ENCODE data around the gene CFAP92.

Gene CFAP92

GRCh38 chr3:129005526-129006303, 11.8 kb upstream of the CFAP92 start:
- DNase-seq, result no peak

GRCh38 chr3:129004639-129005295, 10.9 kb upstream of the CFAP92 start:
- no peak for DNase-seq

DNA sequence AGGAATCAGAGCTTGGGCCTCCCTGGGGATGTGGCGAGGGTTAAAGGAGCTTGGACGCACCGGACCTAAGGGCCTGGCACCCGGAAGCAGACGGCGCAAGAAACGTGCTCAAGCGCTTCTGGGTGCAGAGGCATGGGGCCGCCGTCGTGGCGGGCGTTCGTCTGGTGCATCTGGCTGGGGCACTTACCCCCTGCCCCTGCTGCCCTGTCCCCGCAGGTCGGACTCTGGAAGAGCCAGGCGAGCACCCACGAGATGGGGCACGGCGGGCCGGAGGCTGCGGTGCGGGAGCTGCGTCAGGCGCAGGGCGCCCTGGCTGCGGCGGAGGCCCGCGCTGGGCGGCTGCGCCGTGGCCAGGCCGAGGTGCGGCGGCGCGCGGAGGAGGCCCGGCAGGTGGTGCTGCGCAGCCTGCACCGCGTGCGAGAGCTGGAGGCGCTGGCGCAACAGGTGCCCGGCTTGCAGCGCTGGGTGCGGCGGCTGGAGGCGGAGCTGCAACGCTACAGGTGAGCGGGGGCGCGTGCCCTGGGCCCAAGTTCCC, 9.8 kb upstream of the CFAP92 start:
- peak; percentile 50 to 57 for DNase-seq

DNA sequence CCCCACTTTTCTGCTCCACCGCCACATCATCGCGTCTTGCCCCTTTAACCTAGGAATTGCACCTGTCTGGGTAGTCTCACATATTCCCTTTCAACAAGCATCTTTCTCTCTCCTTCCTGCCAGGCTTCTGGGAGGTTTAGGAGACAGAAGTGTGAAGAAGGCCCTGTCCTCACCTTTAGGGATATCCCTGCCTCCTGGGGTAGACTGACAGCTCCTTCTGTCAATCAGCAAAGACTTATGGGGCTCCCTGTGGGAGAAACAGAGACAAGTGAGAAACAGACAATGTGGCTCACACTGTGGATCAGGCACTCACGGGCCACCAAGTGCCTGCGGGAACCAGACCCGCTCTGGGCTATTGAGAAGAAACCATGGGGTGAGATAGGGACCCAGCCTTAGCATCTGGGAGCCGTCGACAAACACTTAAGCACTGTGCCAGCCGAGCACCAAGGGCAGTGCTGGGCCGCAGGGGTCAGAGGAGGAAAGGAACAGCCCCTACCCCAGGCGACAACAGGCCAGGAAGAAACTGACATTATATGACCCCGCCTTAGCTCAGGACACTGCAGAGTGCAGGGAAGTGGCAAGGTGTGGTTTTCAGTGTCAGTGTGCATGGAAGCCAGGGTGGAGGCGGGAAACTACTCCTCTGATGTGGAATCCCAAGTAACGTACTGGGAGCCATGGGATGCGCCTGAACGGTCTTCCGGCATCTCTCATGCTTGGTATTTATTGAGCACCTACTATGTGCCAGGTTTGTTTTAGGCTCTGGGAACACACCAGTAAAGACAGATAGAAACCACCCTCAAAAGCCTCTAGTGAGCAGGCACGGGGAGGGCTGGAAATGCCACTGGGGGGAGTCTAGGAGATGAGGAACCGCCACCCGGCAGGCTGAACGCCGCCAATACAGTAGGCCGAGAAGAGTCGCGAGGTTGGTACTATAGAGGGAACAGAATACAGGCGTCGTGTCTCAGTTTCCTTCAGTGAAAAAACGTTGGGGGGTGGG, 9.0 kb upstream of the CFAP92 start:
- no peak for DNase-seq

GRCh38 chr3:129001806-129002572, 8.1 kb upstream of the CFAP92 start:
- DNase-seq, result no peak

GRCh38 chr3:129001101-129001805, 7.4 kb upstream of the CFAP92 start, which contains the start of gene EFCC1:
Gene EFCC1 (plus strand): TSS chr3:129001304. CDS start chr3:129001629, 325 bp downstream.
- DNase-seq, result no peak

DNA sequence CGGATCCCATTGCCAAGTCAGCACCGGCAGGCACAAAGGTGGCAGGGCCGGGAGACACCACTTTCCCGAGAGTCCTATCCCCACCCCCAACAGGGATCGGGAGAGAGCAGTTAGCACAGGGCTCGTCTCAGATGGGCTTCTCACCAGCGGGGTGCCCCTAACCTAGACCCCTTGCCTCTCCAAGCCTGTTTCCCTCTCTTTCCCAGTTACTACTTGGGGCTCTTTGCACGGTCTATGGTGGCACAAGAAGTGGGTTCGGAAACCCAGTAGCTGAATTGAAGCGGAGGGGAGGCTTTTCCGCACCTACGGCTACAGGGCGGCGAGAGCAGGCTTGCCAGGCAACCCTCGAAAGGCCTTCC, 6.8 kb upstream of the CFAP92 start:
- DNase-seq, result no peak

DNA sequence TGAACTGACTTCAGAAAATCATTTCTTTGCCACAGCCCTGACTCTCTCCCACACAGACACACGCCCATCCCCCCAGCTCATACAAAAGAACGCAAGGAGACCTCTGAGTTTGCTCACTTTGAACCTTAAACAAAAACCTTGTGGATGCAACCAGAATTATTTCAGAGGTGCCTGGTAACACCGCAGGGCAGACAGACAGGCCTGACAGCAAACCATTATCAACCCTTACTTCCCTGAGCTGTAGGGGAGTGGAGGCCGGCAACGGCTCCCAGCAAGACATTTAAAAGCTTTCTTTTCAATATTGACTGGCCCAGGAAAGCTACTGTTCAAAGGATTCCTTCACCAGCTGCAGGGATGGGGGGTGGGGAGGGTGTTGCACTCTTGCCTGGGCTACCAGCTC, 5.2 kb upstream of the CFAP92 start:
- no peak for DNase-seq

GRCh38 chr3:128998561-128998960, 4.7 kb upstream of the CFAP92 start:
- no peak for DNase-seq

GRCh38 chr3:128997486-128998133, 3.7 kb upstream of the CFAP92 start:
- DNase-seq, result no peak

DNA sequence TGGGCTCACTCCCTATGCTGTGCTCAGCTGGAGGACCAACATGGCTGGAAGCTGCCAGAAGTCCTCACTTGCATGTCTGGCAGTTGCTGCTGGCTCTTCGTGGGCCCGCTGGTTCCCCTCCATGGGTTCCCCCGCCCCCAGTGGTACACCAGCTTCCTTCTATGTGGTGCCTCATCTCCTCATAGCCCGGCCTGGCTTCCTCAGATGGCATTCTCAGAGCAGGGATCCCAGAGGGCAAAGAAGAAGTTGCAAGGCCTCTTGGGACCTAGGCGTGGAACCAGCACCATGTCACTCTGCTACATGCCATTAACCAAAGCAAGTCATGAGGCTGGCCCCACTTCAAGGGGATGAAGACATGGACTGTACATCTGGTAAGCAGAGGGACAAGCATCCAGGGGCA, 2.9 kb upstream of the CFAP92 start:
- DNase-seq, result no peak

DNA sequence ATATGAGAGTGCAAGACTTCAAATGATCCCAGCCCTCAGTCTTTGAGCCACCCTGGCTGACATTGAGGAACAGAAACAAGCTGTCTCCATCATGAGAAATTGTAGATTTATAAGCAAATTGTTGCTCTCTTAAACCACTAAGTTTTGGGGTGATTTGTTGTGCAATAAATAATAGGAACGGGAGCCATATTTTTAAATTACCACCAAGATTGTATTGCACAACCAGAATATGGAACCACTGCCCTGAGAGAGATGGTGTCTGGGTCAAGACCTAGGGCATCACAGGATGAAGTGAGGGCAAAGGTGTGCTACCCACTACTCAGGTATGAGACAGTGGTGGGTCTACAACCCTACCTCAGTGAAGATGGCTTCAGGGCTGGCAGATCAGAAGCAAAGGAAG, 2.3 kb upstream of the CFAP92 start:
- DNase-seq, result no peak

- DNase-seq, result no peak
Measured at GRCh38 chr3:128995737-128996136, 1.9 kb upstream of the CFAP92 start.

GRCh38 chr3:128994581-128995546, 988 bp upstream of the CFAP92 start:
- no peak for DNase-seq

DNA sequence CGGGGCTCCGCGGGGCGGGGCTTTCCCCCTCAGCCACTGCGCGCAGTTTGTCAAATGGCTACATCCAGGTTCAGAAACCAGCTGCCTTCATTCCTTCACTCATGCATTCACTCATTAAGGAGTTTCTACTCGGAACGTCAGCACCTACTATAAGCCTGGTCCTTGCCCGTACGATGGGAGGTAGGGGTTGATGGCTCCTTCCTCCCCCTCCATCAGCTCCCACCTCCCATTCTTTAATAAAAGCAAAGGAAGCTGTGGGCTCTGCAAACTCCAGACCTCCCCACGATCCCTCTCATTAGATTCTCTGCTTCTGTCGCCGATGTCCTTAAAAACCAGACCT, 267 bp upstream of the CFAP92 start:
- no peak for DNase-seq

- DNase-seq, result no peak
Measured at GRCh38 chr3:128992926-128993460, 883 bp downstream of the CFAP92 start.

GRCh38 chr3:128991355-128991895, 2.5 kb downstream of the CFAP92 start:
- no peak for DNase-seq

- DNase-seq, result no peak
Measured at GRCh38 chr3:128988286-128988685, 5.6 kb downstream of the CFAP92 start.
